Measurements from ENCODE around the gene ADAT3.

DNA sequence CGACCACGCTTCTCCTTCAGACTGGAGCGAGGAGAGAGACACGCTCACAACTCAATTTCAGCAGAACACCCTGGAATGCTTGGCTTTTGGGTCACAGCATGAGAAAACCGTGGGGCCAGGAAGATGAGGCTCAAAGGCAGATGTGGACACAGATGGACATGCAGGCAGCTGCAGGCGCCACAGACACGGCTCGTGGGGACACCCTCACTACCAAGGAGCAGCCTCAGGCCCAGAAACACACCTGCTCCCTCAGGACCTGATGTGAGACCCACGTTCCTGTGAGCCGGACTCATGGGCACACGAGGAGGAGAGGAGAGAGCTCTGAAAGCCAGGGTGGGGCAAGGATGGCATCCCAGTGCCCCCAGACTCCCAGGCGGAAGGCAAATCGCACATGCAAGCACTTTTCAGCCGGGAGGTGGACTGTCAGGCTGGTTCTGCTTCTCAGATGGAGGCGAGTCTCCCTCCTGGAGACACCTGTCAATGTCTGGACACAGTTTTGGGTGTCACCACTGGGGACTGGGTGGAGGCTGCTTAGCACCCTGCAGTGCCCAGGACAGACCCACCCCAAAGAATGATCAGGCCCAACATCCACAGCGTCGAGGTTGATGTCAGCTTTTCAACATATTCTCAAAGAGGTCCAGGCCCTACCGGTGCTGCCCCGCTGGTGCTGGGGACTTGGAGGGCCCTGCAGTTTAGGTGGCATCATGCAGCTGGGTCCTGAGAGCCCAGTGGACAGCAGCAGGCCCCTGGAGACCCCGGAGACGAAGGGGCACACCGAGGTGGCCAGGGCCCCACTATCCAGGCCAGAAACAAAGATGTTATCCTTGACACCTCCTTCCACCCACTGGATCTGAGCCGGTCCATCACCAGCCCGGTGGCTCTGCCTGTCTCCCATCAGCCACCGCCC lies 22.2 kb upstream of the ADAT3 start:
- TF ChIP-seq EZH2 (IDR thresholded peaks at IDR 0.05; ENCODE audit: borderline replicate concordance, insufficient read depth, low read depth, low read length, poor library complexity, severe bottlenecking) = no peak
- TF ChIP-seq, protein P1, sequence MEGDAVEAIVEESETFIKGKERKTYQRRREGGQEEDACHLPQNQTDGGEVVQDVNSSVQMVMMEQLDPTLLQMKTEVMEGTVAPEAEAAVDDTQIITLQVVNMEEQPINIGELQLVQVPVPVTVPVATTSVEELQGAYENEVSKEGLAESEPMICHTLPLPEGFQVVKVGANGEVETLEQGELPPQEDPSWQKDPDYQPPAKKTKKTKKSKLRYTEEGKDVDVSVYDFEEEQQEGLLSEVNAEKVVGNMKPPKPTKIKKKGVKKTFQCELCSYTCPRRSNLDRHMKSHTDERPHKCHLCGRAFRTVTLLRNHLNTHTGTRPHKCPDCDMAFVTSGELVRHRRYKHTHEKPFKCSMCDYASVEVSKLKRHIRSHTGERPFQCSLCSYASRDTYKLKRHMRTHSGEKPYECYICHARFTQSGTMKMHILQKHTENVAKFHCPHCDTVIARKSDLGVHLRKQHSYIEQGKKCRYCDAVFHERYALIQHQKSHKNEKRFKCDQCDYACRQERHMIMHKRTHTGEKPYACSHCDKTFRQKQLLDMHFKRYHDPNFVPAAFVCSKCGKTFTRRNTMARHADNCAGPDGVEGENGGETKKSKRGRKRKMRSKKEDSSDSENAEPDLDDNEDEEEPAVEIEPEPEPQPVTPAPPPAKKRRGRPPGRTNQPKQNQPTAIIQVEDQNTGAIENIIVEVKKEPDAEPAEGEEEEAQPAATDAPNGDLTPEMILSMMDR (IDR thresholded peaks at IDR 0.05) = no peak
